Lower leg skin (tissue), 4 donors: ENCODE results near the gene ITLN2. TPM values are rescaled to one million over a fixed set of nuclear protein-coding genes. Genes with fewer than 3 reads are reported as not detected.

Experiments
- DNase-seq, 2 donors: peaks; one replicate each; pipeline ENCODE4 v3.0.0-alpha.2; 2019; ENCODE audit warnings: low spot score in 2 of 2
- H3K4me3 ChIP-seq: fragments of 200-600 bp; sonication (generic); 2 replicates; pipeline ENCODE4 v1.5.1; 2017; ENCODE audit warnings: mild to moderate bottlenecking, low read depth; ENCODE audit not compliant: poor library complexity, severe bottlenecking
- CTCF ChIP-seq, 3 donors: fragments of 450-650 bp; IDR thresholded peaks; one replicate each; pipeline ENCODE4 v1.5.1; 2016; ENCODE audit warnings: antibody characterized with exemption in 3 of 3, mild to moderate bottlenecking in 3 of 3, moderate library complexity in 2 of 3
- POLR2A ChIP-seq, 2 donors: fragments of 450-650 bp; IDR thresholded peaks; one replicate each; pipeline ENCODE4 v1.6.1; 2016 to 2017; ENCODE audit warnings: antibody characterized with exemption in 2 of 2, mild to moderate bottlenecking in 1 of 2, moderate library complexity in 1 of 2
- WGBS, 2 donors: methylation state at CpG; one replicate each; pipeline ENCODE4 v1.1.5; 2018; 5-methylcytosine and 5-hydroxymethylcytosine counted together
- intact Hi-C: fragments of 100-400 bp; cut with DNase I; formaldehyde crosslinking; loops from one replicate; pipeline ENCODE4 v1.15.0; 2023; ENCODE audit warnings: low total_unique reads
- total RNA-seq, 4 donors: library from RNA; depleted of rRNA; stranded (reverse); fragments of >200 nt; gene quantifications; one replicate each; pipeline ENCODE4 v1.1.0, GENCODE V29; 2016

Gene ITLN2
- total RNA-seq, 4 donors from 2014 or later: 1.0 to 1.2 TPM; not detected in 2

- WGBS, 2 donors: 88 to 94% methylated on average over 2 of the region's 2 CpGs
- H3K4me3 ChIP-seq: no peak overlapping the region
- no peak for DNase-seq
- TF ChIP-seq POLR2A (IDR thresholded peaks at IDR 0.05) (no peak), CTCF (IDR thresholded peaks at IDR 0.05) (no peak)
- intact Hi-C loops: no loop called here
Observed at GRCh38 chr1:160979286-160979685, 24.7 kb upstream of the ITLN2 start.

GRCh38 chr1:160978510-160978927, 23.9 kb upstream of the ITLN2 start:
- no peak for TF ChIP-seq POLR2A (IDR thresholded peaks at IDR 0.05)
- no peak for TF ChIP-seq CTCF (IDR thresholded peaks at IDR 0.05)
- DNase-seq: no peak
- 64 to 68% methylated on average over 11 of the region's 11 CpGs for WGBS, 2 donors
- intact Hi-C loops: no loop called here
- no peak overlapping the region for H3K4me3 ChIP-seq

- DNase-seq: no peak
- no peak overlapping the region for H3K4me3 ChIP-seq
- TF ChIP-seq POLR2A (IDR thresholded peaks at IDR 0.05): no peak
- no peak for TF ChIP-seq CTCF (IDR thresholded peaks at IDR 0.05)
- intact Hi-C loops: no loop called here
- WGBS, 2 donors: 91 to 99% methylated on average over 2 of the region's 2 CpGs
Observed at GRCh38 chr1:160975026-160975425, 20.4 kb upstream of the ITLN2 start.

- intact Hi-C loops: no loop called here
- TF ChIP-seq POLR2A (IDR thresholded peaks at IDR 0.05) (no peak), CTCF (IDR thresholded peaks at IDR 0.05) (no peak)
- WGBS, 2 donors: 87 to 91% methylated on average over 4 of the region's 4 CpGs
- H3K4me3 ChIP-seq: no peak overlapping the region
- DNase-seq: no peak
Observed at GRCh38 chr1:160973491-160973890, 18.9 kb upstream of the ITLN2 start.

GRCh38 chr1:160972939-160973338, 18.3 kb upstream of the ITLN2 start:
- WGBS, 2 donors: 56 to 80% methylated on average over 3 of the region's 3 CpGs
- TF ChIP-seq CTCF (IDR thresholded peaks at IDR 0.05): no peak
- TF ChIP-seq POLR2A (IDR thresholded peaks at IDR 0.05): no peak
- no peak overlapping the region for H3K4me3 ChIP-seq
- no peak for DNase-seq
- intact Hi-C loops: no loop called here

- no peak for DNase-seq
- TF ChIP-seq CTCF (IDR thresholded peaks at IDR 0.05) (no peak), POLR2A (IDR thresholded peaks at IDR 0.05) (no peak)
- intact Hi-C loops: no loop called here
- H3K4me3 ChIP-seq: no peak overlapping the region
- WGBS, 2 donors: 15 to 20% methylated on average over 6 of the region's 6 CpGs
Observed at GRCh38 chr1:160971618-160972056, 17.0 kb upstream of the ITLN2 start.
